PC-3 (cell line): ENCODE measurements around the gene NFU1.

Experiments
- EZH2 ChIP-seq: fragments of 300-600 bp; sonication (generic); IDR thresholded peaks from one replicate; pipeline ENCODE4 v1.6.1; 2017; ENCODE audit warnings: antibody characterized with exemption, mild to moderate bottlenecking, low read length; ENCODE audit not compliant: unreplicated experiment
- EZH2phosphoT487 ChIP-seq: fragments of 300-600 bp; sonication (generic); IDR thresholded peaks from 2 replicates; pipeline ENCODE4 v1.6.1; 2018; ENCODE audit warnings: mild to moderate bottlenecking, antibody characterized with exemption, low read length, borderline replicate concordance
- TF ChIP-seq, protein P1 (sequence below): fragments of 300-600 bp; sonication (generic); conservative IDR thresholded peaks from 2 replicates; pipeline ENCODE4 v1.5.1; 2017; ENCODE audit warnings: antibody characterized with exemption, low read depth, mild to moderate bottlenecking, low read length

DNA sequence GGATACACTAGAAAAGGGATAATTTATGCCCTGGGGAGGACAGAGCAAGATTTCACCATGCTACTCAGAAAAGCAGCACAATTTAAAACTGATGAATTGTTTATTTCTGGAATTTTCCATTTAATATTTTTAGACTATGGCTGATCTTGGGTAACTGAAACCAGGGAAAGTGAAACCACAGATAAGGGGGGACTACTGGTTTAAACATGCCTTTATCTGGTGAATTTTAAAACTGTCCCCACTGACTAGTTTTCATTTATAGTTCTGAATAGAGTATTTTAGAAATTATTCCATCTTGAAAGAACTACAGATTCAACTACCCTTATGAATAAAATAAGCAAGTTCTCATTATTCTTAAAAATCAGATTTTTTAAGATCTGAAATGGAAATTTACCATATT is 15.0 kb downstream of the NFU1 start:
- TF ChIP-seq, protein P1, sequence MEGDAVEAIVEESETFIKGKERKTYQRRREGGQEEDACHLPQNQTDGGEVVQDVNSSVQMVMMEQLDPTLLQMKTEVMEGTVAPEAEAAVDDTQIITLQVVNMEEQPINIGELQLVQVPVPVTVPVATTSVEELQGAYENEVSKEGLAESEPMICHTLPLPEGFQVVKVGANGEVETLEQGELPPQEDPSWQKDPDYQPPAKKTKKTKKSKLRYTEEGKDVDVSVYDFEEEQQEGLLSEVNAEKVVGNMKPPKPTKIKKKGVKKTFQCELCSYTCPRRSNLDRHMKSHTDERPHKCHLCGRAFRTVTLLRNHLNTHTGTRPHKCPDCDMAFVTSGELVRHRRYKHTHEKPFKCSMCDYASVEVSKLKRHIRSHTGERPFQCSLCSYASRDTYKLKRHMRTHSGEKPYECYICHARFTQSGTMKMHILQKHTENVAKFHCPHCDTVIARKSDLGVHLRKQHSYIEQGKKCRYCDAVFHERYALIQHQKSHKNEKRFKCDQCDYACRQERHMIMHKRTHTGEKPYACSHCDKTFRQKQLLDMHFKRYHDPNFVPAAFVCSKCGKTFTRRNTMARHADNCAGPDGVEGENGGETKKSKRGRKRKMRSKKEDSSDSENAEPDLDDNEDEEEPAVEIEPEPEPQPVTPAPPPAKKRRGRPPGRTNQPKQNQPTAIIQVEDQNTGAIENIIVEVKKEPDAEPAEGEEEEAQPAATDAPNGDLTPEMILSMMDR, result no peak
- TF ChIP-seq EZH2, result no peak
- no peak for TF ChIP-seq EZH2phosphoT487
